Measurements from ENCODE around the gene PSMD11.
"Not testable (repeated sequence)": the region's sequence is repeated elsewhere in the genome, so short reads cannot be mapped to it uniquely, and the experiment has no call there.

Gene PSMD11

GRCh38 chr17:32443827-32444300 lies 446 bp upstream of the PSMD11 start:
- peak overlapping the region; percentile 96 for H3K27ac ChIP-seq
- TF ChIP-seq CTCF (conservative IDR thresholded peaks at IDR 0.05) = no peak

- H3K27ac ChIP-seq = peak overlapping the region; percentile 96
- no peak for TF ChIP-seq CTCF (conservative IDR thresholded peaks at IDR 0.05)
Observed at GRCh38 chr17:32445074-32445415, 735 bp downstream of the PSMD11 start.

- TF ChIP-seq CTCF (conservative IDR thresholded peaks at IDR 0.05) = no peak
Observed at GRCh38 chr17:32445497-32445896, 1.2 kb downstream of the PSMD11 start.

GRCh38 chr17:32445971-32446370 lies 1.7 kb downstream of the PSMD11 start:
- H3K27ac ChIP-seq = peak overlapping the region; percentile 96

More at GRCh38 chr17:32445497-32445896, 1.2 kb downstream of the PSMD11 start:
- H3K27ac ChIP-seq = peak overlapping the region; percentile 96

GRCh38 chr17:32446949-32447348 lies 2.6 kb downstream of the PSMD11 start:
- H3K27ac ChIP-seq = peak overlapping the region; percentile 96

More at GRCh38 chr17:32445971-32446370, 1.7 kb downstream of the PSMD11 start:
- no peak for TF ChIP-seq CTCF (conservative IDR thresholded peaks at IDR 0.05)

GRCh38 chr17:32449963-32450362 lies 5.7 kb downstream of the PSMD11 start:
- no peak overlapping the region; the same call in 1 of the 2 replicates for H3K27ac ChIP-seq
- no peak for TF ChIP-seq CTCF (conservative IDR thresholded peaks at IDR 0.05)

More at GRCh38 chr17:32446949-32447348, 2.6 kb downstream of the PSMD11 start:
- no peak for TF ChIP-seq CTCF (conservative IDR thresholded peaks at IDR 0.05)

GRCh38 chr17:32450379-32450778 lies 6.1 kb downstream of the PSMD11 start:
- H3K27ac ChIP-seq = not testable (repeated sequence)

- no peak for TF ChIP-seq CTCF (conservative IDR thresholded peaks at IDR 0.05)
- no peak overlapping the region for H3K27ac ChIP-seq
Observed at GRCh38 chr17:32451879-32452278, 7.6 kb downstream of the PSMD11 start.
